ENCODE measurements around the gene ERC2. TPM values are rescaled to one million over a fixed set of nuclear protein-coding genes. Genes with fewer than 3 reads are reported as not detected.

Gene ERC2
- total RNA-seq, 2 donors from 2014 or later = 1.2 TPM; not detected in 1

DNA sequence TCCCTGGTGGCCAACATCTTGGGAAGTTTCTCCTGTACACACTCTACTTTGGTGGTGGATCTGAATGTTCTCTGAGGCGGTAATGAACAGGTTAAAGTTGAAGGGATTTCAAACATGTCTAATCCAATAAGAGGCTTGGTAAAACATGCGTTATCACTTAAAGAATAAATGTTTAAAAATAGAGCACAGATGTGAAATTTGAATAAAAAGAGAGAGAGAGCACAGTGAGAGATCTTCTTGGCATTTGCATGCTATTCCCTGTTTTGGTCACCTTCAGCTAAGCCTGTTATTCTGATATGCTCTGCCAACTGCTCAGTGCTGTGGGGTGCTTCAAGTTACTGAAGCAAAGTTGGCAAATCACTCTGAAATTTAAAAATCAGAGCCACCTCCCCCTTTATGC is 743.4 kb downstream of the ERC2 start:
- Histone ChIP-seq H3K4me3 (no peak overlapping the region), H3K27me3 (replicated peaks; ENCODE audit: insufficient read depth) (no peaks in the 10 kb centered on the region), H3K4me1 (ENCODE audit: control insufficient read depth in 1 of 2, low read depth in 2 of 2) (no peaks in the 10 kb centered on the region), H3K27ac (no peak overlapping the region), H3K9me3 (no peaks in the 10 kb centered on the region), H3K36me3 (no peaks in the 10 kb centered on the region)
- no peak for DNase-seq (ENCODE audit: low spot score)
- TF ChIP-seq, protein P1, sequence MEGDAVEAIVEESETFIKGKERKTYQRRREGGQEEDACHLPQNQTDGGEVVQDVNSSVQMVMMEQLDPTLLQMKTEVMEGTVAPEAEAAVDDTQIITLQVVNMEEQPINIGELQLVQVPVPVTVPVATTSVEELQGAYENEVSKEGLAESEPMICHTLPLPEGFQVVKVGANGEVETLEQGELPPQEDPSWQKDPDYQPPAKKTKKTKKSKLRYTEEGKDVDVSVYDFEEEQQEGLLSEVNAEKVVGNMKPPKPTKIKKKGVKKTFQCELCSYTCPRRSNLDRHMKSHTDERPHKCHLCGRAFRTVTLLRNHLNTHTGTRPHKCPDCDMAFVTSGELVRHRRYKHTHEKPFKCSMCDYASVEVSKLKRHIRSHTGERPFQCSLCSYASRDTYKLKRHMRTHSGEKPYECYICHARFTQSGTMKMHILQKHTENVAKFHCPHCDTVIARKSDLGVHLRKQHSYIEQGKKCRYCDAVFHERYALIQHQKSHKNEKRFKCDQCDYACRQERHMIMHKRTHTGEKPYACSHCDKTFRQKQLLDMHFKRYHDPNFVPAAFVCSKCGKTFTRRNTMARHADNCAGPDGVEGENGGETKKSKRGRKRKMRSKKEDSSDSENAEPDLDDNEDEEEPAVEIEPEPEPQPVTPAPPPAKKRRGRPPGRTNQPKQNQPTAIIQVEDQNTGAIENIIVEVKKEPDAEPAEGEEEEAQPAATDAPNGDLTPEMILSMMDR (IDR thresholded peaks at IDR 0.05) = no peak
- ATAC-seq (ENCODE audit: insufficient number of reproducible peaks, low FRiP score, low read depth) = no peak

DNA sequence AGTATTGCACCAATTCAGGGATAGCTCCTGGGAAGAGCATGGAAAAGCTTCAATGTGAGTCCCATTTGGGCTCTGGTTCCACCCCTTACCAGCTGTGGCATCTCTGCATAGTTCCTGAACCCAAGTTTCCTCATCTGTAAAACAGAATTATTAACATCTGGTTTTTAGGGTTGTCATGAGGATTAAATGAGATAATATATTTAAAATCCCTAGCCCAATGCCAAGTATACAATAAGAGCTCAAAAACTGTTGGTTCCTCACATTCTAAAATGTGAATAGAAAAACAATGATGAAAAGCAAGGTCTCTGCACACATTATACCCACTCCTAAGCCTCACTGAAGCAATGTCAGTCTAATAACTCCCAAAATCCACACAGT is 743.9 kb downstream of the ERC2 start:
- H3K36me3 ChIP-seq = no peaks in the 10 kb centered on the region
- H3K9me3 ChIP-seq = no peaks in the 10 kb centered on the region
- TF ChIP-seq, protein P1 (IDR thresholded peaks at IDR 0.05) = no peak
- H3K27ac ChIP-seq = no peak overlapping the region
- no peak for DNase-seq (ENCODE audit: low spot score)
- H3K27me3 ChIP-seq (replicated peaks; ENCODE audit: insufficient read depth) = no peaks in the 10 kb centered on the region
- ATAC-seq (ENCODE audit: insufficient number of reproducible peaks, low FRiP score, low read depth) = no peak
- H3K4me1 ChIP-seq (ENCODE audit: control insufficient read depth in 1 of 2, low read depth in 2 of 2) = no peaks in the 10 kb centered on the region
- no peak overlapping the region for H3K4me3 ChIP-seq

DNA sequence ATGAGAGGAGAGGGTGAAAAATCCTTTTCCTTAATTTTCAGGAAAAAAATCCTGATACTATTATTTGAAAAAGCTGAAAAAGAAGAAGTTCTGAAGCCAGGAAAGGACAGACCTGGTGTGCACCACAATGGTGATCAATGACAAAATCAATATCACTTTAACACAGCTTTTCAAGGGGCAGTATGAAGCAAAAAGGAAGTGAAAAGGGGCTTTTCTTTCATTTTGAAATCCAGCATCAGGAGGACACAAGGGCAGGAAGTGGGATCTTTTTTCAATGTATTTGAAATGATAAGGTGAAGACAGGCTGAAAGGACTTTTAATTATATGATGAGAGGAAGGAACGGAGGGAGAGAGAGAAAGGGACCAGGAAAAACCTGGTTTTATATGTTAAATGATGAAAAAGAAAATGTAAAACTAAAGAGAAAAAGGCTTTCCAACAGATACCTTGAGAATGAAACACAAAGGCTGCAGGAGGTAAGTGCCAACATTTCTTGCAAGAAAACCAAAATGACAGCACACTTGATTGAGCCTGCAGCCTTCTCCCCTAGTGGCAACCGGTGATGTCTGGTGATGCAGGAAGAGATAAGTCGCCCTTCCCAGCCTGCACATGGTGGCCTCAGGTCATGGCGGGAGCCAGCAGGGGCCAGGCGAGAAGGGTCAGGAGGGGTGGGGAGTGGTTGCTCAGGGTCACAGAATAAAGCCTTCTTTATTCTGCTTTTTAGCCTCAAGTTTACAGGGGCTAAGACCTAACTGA is 744.4 kb downstream of the ERC2 start:
- TF ChIP-seq, protein P1 (IDR thresholded peaks at IDR 0.05) = no peak
- Histone ChIP-seq H3K27ac (no peak overlapping the region), H3K4me3 (no peak overlapping the region), H3K27me3 (replicated peaks; ENCODE audit: insufficient read depth) (no peaks in the 10 kb centered on the region), H3K4me1 (ENCODE audit: control insufficient read depth in 1 of 2, low read depth in 2 of 2) (no peaks in the 10 kb centered on the region), H3K36me3 (no peaks in the 10 kb centered on the region), H3K9me3 (no peaks in the 10 kb centered on the region)
- DNase-seq (ENCODE audit: low spot score) (no peak), ATAC-seq (ENCODE audit: insufficient number of reproducible peaks, low FRiP score, low read depth) (no peak)

DNA sequence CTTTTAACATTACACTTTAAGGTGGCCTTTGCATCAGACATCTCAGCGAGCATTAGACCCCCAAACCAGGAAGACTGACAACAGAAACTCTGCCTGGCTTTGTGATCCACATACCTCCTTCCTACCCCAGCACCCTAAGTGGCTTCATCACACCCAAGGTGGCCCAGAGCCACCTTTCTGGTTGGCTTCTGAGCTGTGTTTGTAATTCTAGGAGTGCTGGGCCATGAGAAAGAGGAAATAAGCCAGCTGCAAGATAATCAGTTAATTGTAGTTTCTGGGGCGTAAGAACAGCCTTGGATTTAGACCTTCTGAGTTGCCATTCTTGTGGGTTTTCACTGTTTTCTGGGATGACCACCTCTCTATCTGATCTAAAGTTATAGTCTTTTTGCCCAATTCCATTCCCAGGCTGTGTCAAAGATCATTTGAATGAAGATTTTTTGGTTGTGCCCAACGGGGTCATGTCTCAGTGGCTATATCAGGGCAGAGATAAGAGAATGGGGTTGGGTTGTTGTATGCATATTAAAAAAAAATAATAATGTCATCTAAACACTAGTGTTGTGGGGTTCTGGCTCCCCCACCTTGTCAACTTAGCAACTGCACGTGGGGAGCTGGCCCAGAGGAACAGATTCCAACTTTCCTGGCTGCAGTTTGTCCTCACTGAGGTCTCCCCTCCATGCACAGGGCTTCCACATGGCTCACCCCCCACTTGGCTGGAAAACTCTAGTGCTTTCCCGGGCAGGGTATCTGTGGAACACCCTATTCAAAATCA is 746.4 kb downstream of the ERC2 start:
- TF ChIP-seq, protein P1 (IDR thresholded peaks at IDR 0.05) = no peak
- Histone ChIP-seq H3K4me3 (no peak overlapping the region), H3K27me3 (replicated peaks; ENCODE audit: insufficient read depth) (no peaks in the 10 kb centered on the region), H3K4me1 (ENCODE audit: control insufficient read depth in 1 of 2, low read depth in 2 of 2) (no peaks in the 10 kb centered on the region), H3K27ac (no peak overlapping the region), H3K36me3 (no peaks in the 10 kb centered on the region), H3K9me3 (no peaks in the 10 kb centered on the region)
- DNase-seq (ENCODE audit: low spot score) (no peak), ATAC-seq (ENCODE audit: insufficient number of reproducible peaks, low FRiP score, low read depth) (no peak)

DNA sequence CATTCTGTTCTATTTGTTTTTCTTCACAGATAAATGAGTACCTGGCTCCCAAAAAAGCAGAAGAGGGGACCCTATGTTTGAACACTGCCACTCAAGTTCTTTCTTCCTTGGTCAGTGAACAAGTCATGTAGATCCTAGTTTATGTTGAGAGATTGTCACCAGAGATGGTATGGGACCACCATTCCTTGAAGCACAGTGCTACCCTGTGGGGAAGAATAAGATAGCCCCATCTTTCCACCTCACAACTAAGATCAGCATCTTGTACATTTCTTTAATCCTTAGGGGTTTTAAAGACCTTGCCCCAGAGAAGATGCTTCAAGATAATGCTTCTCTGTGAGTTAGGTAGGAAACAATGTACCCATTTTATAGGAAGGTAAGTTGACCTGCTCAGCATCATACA is 747.7 kb downstream of the ERC2 start:
- H3K9me3 ChIP-seq = no peaks in the 10 kb centered on the region
- no peak overlapping the region for H3K27ac ChIP-seq
- TF ChIP-seq, protein P1 (IDR thresholded peaks at IDR 0.05) = no peak
- H3K4me3 ChIP-seq = no peak overlapping the region
- H3K36me3 ChIP-seq = no peaks in the 10 kb centered on the region
- ATAC-seq (ENCODE audit: insufficient number of reproducible peaks, low FRiP score, low read depth) (no peak), DNase-seq (ENCODE audit: low spot score) (no peak)
- H3K27me3 ChIP-seq (replicated peaks; ENCODE audit: insufficient read depth) = no peaks in the 10 kb centered on the region
- H3K4me1 ChIP-seq (ENCODE audit: control insufficient read depth in 1 of 2, low read depth in 2 of 2) = no peaks in the 10 kb centered on the region
